HG03520 (cell line): ENCODE measurements around the gene ARHGEF19.

Source experiments
- ATAC-seq: cut with Tn5 transposase; IDR thresholded peaks from one replicate; pipeline ENCODE4 v1.9.1; 2021; ENCODE audit warnings: mild to moderate bottlenecking, moderate library complexity; ENCODE audit not compliant: unreplicated experiment

ARHGEF19 gene

DNA sequence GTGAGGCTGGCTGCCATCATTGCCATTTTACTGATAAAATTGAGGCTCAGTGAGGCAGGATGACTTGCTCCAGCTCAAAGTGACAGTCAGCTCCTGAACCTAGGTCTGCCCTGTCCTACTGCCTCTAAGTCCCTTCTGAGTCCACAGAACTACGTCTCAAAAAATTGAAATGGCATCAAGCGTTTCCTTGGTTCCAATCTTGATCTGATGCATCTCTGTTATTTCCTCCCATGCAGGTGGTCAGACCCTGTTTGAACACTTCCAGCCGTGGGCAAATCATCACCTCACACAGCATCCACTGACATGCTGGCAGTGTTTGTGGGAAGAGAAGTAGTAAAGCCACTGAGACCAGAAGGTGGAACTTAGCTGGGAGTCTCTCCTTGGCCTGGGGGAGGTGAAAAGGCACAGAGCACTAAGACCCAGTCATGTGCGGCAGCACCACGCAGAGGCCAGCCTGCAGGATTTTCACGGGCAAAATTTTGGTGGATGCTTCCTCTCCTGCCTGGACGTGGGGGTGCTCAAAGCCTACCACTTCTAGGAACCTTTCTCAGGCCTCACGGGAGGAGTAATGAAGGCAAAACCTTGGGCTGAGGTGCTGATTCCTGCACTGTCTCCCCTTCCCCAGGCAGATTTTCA, 32.3 kb upstream of the ARHGEF19 start:
- no peak for ATAC-seq

DNA sequence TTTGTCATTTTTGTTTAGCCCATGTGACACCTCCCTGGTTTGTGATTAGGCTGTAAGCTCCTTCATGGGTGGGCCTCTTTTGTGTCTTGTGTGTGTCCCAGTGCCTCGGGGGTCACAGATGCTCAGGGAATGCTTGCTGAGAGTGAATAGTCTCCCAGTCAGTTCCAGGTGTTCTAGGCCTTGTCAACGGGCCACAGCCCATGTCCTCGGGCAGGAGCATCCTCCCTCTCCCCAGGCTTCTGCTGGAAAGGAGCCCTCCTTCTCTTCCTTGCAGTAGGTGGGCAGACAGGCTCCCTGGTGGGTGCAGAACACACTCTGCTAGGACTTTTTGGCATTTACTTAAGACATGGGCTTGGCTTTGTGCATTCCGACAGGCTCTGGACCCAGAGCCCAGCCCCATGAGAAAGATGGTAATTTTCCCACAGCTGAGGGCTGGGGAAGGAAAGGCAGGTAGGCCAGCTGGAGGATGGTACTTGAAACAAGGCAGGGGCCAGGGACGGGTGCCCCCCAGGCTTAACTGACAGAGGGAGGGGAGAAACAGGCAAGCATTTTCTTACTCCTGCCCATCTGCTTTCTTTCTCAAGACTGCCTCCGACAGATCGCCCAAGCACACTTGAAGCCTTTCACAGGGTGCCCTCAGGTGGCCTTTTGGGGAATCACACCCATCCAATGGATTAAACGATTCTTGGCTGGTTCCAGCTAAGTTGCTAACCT, 31.6 kb upstream of the ARHGEF19 start:
- ATAC-seq: no peak

DNA sequence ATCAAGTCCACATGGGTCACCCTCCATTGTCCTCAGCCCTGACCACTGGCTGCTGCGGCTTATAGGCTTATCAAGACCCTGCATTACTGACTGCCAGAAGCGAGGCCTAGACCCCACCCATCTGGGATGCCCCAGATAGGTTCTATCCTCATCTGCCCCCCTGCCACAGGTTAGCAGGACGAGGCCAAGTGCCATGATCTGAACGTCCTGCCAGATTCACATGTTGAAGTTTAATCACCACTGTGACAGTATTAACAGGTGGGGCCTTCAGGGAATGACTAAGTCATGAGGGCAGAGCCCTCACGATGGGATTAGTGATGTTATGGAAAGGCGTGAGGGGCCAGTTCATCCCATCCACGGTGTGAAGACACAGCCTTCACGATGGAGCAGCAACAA, 30.8 kb upstream of the ARHGEF19 start:
- ATAC-seq: no peak

DNA sequence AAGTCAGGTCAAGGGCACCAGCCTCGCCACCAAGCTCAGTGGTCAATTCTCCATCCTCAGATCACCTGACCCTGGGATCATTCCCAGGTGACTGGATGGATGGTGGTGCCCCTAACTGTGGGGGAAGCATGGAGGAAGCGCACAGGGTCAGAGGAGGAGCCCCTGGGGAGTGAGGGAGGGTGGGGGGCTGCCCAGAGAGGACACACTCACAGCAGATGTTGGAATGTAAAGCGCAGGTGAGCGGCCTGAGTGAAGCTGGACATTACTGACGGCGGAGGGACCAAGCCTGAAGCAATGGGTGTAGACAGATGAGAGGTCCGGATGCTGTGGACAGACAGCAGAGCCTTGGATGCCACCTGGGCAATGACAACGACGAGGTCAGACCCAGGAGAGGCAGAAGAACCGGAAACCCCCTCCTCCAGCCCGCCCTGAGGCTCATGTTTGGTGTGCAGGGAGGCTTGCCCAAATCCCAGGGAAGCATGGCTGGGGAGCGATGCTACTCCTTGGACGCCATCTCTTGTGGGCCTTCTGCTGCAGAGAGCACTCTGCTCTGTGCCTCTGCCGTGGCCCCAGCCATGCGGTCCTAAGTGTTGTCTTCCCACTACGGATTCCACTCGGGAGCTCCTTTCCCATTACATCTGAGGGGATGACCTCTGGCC, 30.2 kb upstream of the ARHGEF19 start:
- no peak for ATAC-seq

DNA sequence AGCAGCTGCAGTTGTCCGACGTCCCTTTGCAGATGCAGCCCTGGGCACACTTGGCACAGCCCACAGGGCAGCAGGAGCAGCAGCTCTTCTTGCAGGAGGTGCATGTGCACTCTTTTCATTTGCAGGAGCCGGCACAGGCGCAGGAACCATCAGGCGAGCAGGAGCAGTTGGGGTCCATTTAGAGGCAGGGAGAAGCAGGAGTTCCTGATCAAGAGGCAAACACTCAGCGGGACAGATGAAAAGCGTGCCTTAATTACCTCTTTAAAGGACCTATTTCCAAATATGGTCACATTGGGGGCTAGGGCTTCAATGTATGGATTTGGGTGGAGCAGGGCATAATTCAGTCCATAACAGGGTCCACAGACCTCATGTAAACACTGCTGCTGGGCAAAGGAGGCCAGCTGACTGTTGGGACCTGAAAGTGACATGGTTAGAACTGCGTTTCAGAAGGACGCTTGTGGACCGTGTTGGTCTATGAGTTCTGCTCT, 28.8 kb upstream of the ARHGEF19 start:
- no peak for ATAC-seq

DNA sequence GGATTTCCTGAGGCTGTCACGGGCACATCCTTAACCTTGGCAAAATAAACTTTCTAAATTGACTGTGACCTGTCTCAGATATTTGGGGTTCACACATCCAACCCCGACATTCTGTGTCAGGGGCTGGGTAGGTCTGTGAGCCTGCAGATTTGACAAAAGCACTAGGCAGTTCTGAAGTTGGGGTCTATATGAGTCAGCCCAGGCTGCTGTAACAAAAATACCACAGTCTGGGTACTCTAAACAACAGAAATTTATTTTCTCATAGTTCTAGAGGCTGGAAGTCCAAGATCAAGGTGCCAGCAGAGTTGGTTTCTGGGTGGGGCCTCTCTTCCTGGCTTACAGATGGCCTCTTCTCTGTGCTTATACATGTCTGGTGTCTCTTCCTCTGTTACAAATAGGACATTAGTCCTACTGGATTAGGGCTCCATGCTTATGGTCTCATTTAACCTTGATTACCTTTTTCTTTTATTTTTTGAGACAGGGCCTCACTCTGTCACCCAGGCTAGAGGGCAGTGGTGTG, 27.6 kb upstream of the ARHGEF19 start:
- ATAC-seq: no peak

DNA sequence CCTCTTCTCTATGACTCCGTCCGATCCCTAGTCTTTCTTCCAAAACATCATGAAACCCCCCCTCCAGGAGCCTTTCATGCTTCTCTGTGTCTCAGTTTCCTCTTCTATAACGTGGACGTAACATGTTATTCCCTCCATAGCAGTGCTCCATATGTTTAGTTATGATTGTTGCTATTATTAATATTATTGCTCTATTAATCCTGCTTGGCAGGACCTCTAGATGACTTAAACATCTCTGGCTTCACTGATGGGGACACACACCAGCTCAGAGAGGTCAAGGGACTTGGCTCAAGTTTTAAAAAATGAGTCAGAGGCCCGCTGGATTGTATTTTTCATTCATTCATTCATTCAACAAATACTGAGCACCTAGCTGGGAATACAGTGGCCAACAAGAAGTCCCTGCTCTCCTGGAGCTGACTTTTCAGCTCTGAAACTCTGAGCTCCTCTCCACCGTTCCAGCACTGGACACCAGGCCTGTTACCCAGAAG, 24.9 kb upstream of the ARHGEF19 start:
- no peak for ATAC-seq

DNA sequence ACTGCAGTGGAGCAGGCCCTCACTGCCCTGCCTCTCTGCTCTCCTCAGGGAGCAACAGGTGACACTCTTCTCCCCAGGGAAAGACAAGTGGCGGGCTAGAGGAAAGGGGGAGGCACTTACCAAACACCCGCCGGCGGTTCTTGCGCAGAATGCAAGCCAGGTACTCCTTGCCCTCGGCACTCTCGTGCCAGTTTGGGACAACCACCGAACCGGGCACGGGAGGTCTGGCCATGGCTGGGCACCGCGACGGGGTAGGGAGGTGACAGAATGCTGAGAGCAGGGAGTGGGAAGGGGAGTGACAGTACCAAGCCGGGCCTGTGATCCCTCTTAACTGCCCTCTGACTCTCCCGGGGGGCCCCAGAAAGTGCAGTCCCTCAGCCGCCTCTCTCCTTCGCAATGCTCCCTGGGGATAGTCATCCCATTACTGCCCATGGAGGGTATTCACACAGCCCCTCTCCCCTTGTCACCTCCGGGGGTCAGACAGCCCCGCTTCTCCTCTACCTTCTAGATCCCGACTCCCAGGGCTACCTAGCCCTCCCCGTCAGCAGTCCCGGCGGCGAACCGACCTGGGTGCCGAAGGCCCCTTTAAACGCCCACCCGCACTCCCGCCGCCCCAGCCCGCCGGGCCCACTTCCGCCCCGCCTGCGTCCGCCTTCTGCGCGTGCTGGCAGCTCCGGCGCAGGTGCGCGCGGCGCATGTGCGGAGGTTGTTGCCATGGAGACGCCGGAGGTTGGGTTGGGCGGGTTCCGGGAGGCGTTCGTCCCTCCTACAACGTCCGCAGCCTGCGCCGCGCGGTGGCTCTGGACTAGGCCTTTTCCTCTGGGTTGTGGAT, 24.3 kb upstream of the ARHGEF19 start, which contains the start of gene CPLANE2:
Gene CPLANE2, minus strand, starts transcription at position 673 of the 832 bp plus-strand sequence. Its CDS starts 441 bp downstream, at position 232.
- ATAC-seq: peak; percentile 83

DNA sequence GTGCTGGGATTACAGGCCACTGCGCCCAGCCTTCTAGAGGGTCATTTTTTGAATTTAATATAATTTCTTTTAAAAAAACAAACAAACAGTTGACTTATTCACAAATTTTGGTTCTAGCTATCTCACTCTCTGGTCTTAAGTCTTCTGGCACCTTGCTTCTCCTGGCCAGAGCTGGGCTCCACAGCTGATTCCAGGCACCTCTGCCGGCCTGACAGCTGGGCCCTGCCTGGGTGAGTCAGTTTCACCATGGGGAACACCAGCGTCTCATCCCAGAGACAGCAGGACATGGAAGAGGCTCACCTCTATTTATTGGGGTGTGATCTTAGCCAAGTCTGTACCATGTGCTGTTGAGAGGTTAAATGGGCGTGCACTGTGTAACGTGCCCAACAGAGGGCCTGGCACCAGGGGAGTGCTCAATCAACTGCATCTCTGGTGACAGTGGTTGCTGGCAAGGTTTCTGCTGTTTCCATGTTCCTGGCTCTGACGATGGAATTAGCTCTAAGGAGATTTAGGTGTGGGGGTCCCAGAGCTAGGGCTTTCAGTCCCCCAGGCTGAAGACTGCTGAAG, 23.6 kb upstream of the ARHGEF19 start:
- ATAC-seq: peak; percentile 36

DNA sequence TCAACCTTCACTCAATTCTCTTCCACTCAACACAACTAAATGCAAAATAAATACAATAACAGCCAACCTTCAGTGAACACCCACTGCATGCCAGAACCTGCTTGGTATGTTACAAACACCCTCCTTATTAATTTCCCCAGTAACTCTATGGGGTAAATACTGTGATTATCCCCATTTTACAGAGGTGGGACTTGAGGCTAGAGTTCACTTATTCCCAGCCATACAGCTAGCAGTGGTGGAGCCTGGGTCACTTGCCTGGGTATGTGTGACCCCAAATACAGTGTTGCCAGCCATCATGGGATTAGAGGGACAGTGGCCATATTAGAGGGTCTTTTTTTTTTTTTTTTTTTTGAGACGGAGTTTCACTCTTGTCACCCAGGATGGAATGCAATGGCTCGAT, 22.9 kb upstream of the ARHGEF19 start:
- no peak for ATAC-seq

DNA sequence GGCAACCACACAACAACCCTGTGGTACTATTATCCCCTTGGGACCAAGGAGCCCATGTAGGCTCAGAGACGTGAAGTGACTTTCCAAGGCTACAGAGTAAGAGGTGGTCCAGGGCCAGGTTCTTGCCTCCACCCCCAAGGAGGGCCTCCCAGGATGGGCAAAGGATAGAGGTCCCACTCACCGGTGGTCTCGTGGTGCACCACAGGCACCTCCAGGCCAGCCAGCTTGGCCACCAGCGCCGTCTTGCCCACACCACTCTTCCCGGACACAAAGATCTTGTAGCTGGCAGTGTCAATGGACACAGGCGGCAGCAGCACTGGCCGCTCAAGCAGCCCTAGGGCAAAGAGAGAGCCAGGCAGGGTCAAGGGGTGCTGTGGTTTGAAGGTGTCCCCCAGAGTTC, 21.0 kb upstream of the ARHGEF19 start:
- ATAC-seq: no peak

DNA sequence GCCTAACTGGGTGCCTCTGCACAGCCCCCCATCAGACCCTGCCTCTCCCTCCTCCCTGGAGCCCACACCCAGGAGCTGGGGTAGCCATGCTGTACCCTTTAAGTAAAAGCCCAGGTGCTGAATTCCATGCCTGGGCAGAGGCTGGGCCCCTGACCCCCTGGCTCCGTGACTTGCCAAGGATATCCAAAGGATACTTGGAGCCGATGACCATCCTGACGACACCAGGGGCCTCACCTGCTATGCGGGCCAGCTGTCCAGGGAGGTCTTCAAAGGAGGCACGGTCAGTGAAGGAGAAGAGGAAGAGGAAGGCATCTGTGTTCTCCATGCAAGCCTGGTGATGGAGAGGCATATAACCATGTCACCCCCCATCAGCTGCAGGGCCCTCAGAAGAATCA, 19.9 kb upstream of the ARHGEF19 start:
- ATAC-seq: no peak

DNA sequence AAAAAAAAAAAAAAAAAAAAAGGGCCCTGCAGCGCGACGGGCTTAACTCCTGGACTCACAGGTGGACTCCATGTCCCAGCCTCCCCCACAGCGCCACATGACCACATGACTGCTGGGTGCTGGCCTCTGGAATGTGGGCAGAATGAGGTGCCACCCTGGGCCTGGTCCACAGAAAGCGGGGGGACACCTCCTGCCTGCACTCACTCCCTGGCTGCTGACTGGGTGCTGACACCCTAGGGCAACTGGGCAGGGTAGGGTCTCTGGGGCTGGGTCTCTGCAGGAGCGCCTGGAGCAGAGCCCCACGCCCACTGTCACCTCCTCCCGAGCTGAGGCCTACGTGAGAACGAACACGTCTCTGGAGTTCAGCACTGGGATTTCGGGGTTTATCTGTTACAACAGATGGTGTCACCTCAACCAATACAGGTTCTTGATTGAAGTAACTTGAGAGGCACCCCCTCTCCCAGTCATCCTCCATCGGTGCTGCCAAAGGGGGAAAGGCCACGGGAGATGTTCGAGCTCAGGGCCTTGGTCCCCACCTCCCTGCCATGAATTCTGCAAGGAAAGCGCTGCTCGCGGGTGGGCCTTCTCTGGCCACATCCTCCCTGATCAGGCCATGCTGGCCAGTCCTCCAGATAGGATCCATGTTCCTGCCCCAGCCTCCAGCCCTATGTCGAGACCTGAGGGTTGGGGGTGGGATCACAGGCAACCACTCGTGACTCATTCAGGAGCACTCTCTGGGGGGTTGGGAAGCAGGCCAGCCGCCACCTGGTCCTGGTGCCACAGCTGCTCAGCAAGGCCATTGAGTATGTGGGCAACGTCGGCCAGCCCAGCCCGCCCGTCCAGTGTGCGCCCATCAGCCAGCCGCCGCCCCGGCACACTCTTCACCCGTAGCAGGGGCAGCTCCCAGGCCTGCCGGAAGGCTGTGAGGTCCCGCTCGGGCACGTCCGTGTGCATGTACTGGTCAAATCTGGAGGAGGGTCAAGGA, 19.2 kb upstream of the ARHGEF19 start:
- no peak for ATAC-seq

DNA sequence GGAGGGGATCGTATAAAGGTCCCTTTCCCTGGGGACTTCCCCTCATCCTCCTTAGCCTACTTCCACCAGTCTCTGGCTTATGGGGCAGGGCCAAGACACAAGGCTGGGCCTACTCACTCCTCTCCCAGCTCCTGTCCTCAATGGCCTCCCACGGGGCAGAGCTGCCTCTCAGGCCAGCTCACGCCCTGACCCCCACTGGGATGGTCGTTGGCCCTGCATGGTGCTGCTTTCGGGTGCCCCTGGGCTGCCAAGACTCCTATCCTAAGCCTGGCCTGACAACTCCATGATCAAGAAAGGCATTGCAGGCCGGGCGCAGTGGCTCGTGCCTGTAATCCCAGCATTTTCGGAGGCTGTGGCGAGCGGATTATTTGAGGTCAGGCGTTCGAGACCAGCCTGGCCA, 18.3 kb upstream of the ARHGEF19 start:
- no peak for ATAC-seq

DNA sequence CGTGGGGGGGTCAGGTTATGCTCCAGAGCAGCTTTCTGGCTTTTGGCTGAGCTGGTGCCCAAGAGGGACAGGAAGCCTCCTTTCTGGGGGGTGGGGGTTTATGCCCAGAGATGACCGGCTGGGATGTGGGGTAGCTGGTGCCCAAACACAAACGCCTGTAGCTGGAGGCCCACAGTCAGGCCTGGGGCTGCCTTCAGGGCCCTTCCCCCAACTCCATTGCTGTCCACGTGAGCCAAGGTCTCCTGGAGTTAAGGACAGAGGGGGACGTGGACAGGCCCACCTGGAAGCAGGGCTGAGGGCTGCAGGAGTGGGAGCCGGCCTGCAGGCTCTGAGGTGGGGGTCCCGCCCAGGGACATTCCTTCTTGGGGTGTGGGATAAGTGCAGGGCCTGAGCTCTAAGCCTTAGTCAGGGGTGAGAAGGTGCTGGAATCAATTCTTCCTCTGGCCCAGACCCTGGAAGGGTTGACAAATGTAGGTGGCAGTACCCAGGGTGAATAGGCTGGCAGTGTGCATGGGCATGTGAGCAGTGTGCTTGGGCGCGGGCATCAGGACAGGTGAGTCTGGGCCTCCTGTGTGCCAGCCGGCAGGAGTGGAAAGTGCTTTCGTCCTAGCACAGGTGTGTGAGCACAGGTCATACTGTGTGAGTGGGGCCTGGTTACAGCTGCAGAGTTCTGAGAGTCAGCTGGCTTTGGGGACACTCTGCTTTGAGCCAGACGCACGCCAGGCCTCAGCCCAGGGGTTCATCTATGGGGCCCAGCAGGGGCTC, 17.7 kb upstream of the ARHGEF19 start:
- no peak for ATAC-seq

DNA sequence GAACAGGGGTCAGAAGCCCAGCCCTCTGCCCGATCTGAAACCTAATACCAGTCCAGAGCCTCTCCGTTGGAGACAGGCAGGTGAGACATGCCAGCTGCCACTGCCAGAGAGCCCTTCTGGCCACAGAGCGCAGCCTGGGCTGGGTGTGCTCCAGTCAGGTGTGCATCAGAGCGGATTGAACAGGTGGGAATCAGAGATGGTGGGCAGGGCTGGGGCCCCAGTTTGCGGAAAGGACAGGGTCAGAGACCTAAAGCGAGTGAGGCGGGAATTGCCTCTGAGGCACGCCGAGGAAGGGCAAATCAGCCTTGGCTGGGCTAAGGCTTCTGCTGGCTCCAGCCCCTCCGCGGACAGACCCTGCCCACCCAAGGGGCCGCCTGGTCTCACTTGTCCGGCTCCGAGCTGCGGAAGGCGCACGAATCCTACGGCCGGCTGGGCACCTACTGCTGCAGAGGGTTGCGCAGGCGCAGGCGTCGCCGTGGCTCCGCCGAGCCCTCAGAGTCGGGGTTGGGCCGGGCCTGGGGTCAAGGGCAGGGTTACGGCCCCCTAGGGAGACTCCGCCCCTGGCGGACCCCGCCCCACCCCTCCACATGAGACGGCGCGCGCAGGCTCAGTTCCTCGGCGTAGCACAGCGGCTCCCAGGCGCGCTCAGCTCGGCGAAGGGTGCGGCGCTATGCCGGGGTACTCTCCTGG, 14.2 kb upstream of the ARHGEF19 start:
- no peak for ATAC-seq

DNA sequence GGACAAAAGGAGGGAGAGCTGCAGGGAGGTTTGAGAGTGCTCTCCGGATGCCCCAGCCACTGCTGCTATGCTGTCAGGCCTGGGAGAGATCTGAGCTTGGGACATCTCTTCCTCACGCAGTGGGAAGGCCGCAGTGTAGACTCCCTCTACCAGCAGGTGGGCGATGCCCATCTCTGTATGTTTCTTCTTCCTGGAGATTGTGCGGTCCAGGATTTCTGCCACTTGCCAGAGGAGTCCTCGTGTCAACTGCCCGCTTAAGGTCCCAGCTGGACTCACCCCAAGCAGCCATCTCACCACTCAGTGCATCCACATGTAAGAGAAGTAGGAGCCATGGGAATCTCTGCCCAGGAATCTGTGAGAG, 13.7 kb upstream of the ARHGEF19 start:
- no peak for ATAC-seq

DNA sequence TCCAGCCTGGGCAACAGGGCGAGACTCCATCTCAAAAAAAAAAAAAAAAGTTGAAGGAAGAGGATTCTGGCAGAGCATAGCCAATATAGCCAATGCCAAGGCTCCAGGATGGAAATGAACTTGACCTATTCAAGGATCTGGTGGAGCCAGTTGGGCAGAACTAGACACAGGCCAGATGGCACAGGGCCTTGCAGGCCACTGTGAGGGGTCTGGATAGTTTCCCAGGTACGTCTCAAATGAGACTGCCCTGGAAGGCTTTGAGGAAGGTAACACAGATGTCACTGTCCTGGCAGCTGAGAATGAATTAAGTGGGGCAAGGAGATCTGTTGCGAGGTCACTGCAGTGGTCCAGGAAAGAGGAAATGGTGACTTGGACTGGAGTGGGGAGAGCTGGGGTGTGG, 12.0 kb upstream of the ARHGEF19 start:
- no peak for ATAC-seq
